Measurements from ENCODE around the gene RING1.

The RING1 gene

GRCh38 chr6:33193619-33194018 is 14.7 kb upstream of the RING1 start:
- no peak for TF ChIP-seq CTCF (IDR thresholded peaks at IDR 0.05; ENCODE audit: insufficient read depth, low read depth, low read length, missing control alignments)
- DNase-seq (ENCODE audit: low read depth): no peak
- H3K4me3 ChIP-seq (ENCODE audit: low read depth, low read length): no peak overlapping the region

- no peak for TF ChIP-seq CTCF (IDR thresholded peaks at IDR 0.05; ENCODE audit: insufficient read depth, low read depth, low read length, missing control alignments)
- no peak overlapping the region for H3K4me3 ChIP-seq (ENCODE audit: low read depth, low read length)
- no peak for DNase-seq (ENCODE audit: low read depth)
These were observed 13.8 kb upstream of the RING1 start for GRCh38 chr6:33194431-33194979.

- TF ChIP-seq CTCF (IDR thresholded peaks at IDR 0.05; ENCODE audit: insufficient read depth, low read depth, low read length, missing control alignments): no peak
- DNase-seq (ENCODE audit: low read depth): no peak
These were observed 12.8 kb upstream of the RING1 start for GRCh38 chr6:33195304-33196165.

GRCh38 chr6:33197431-33198048 is 10.8 kb upstream of the RING1 start:
- DNase-seq (ENCODE audit: low read depth): peak; percentile 59
- peak; percentile 72 for TF ChIP-seq CTCF (IDR thresholded peaks at IDR 0.05; ENCODE audit: insufficient read depth, low read depth, low read length, missing control alignments)
- no peak overlapping the region for H3K4me3 ChIP-seq (ENCODE audit: low read depth, low read length)

More at GRCh38 chr6:33195304-33196165, 12.8 kb upstream of the RING1 start:
- no peak overlapping the region for H3K4me3 ChIP-seq (ENCODE audit: low read depth, low read length)

- no peak for TF ChIP-seq CTCF (IDR thresholded peaks at IDR 0.05; ENCODE audit: insufficient read depth, low read depth, low read length, missing control alignments)
- no peak for DNase-seq (ENCODE audit: low read depth)
- H3K4me3 ChIP-seq (ENCODE audit: low read depth, low read length): no peak overlapping the region
These were observed 10.0 kb upstream of the RING1 start for GRCh38 chr6:33198159-33198852.

- DNase-seq (ENCODE audit: low read depth): no peak
- no peak for TF ChIP-seq CTCF (IDR thresholded peaks at IDR 0.05; ENCODE audit: insufficient read depth, low read depth, low read length, missing control alignments)
- peak overlapping the region; percentile 96 for H3K4me3 ChIP-seq (ENCODE audit: low read depth, low read length)
These were observed 9.4 kb upstream of the RING1 start for GRCh38 chr6:33198853-33199436.
